Measurements from ENCODE around the gene MYOM3.
"Not testable (repeated sequence)": the region's sequence is repeated elsewhere in the genome, so short reads cannot be mapped to it uniquely, and the experiment has no call there.

The MYOM3 gene

GRCh38 chr1:24058671-24059455 lies 53.1 kb downstream of the MYOM3 start:
- no peak for TF ChIP-seq CTCF (IDR thresholded peaks at IDR 0.05; ENCODE audit: control insufficient read depth, insufficient read depth, low read depth, low read length, missing control alignments)

DNA sequence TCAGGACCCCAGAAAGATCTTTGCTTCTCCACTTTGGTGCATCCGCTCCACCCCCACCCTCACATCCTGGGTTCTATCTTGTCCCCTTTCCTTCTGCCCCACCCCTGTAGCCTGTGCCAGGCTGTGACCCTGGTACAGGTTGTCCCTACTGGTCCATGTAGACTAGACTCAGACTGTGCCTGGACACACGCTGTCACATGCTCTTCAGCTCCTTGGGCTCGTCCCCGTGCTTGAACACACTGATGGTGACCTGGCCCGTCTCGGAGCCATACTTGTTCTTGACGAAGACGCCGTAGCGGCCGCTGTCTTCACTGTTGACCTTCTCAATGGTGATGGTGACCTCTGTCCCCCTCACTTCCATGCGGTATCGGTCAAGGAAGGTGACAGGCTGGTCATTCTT lies 54.8 kb downstream of the MYOM3 start:
- DNase-seq (ENCODE audit: low read depth): no peak
- H3K4me3 ChIP-seq (ENCODE audit: control insufficient read depth, low read depth, low read length): no peak overlapping the region
- no peak for TF ChIP-seq CTCF (IDR thresholded peaks at IDR 0.05; ENCODE audit: control insufficient read depth, insufficient read depth, low read depth, low read length, missing control alignments)

More at GRCh38 chr1:24058671-24059455, 53.1 kb downstream of the MYOM3 start:
- DNase-seq (ENCODE audit: low read depth): no peak
- no peak overlapping the region for H3K4me3 ChIP-seq (ENCODE audit: control insufficient read depth, low read depth, low read length)

DNA sequence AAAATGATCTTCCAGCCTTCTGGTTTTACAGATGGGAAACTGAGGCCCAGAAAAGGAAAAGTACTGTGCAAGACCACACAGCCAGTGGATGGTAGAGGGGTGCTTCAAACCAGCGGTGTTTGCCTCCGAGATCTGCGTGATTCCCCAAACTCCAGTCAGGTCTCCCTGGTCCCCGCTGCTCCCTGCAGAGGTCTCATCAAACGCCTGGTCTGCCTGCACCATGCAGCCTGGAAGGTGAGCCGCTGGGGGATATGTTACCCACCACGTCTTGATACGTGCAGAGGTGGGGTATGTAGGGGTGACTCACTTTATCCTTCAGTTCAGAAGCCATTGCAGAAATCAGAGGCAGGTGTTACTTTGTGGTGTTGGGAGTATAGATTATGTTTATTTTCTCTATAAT lies 56.3 kb downstream of the MYOM3 start:
- no peak for DNase-seq (ENCODE audit: low read depth)
- no peak for TF ChIP-seq CTCF (IDR thresholded peaks at IDR 0.05; ENCODE audit: control insufficient read depth, insufficient read depth, low read depth, low read length, missing control alignments)

GRCh38 chr1:24052220-24052619 lies 59.7 kb downstream of the MYOM3 start:
- H3K4me3 ChIP-seq (ENCODE audit: control insufficient read depth, low read depth, low read length): no peak overlapping the region
- DNase-seq (ENCODE audit: low read depth): no peak
- TF ChIP-seq CTCF (IDR thresholded peaks at IDR 0.05; ENCODE audit: control insufficient read depth, insufficient read depth, low read depth, low read length, missing control alignments): no peak

More for the DNA sequence above, 56.3 kb downstream of the MYOM3 start:
- no peak overlapping the region for H3K4me3 ChIP-seq (ENCODE audit: control insufficient read depth, low read depth, low read length)

DNA sequence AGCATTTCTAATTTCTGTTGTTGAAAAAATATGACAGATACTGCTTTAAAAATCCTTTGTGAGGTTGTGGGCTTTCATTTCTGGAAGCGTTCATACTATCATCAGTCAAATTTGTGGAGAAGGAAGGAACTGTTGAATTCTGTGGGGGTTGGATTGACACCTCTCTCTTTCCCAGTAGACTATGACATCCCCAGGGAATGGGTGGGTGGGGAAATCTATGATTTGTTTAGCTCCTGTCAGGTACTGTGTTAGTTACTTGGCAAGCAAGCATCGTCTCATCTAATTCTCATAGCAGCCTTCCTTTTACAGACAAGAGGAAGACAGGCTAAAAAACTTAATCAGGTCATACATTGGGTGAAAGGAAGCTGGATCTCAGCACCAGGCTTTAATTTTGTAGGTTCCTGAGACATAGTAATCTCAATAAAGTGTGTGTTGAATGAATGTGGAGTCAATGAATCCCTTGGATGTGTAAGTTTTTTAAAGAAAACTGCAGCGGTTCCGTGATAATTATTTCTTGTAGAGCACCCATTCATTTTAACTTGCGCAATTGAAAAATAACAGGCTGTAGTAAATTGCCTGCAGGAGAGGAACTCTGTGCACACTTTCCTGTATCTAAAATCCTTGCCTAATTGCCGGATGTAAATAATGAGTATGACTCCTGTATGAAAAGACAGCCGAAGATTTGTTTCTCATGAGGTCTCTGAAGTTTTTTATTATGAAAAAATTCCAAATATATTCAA lies 60.6 kb downstream of the MYOM3 start:
- no peak overlapping the region for H3K4me3 ChIP-seq (ENCODE audit: control insufficient read depth, low read depth, low read length)
- no peak for DNase-seq (ENCODE audit: low read depth)
- no peak for TF ChIP-seq CTCF (IDR thresholded peaks at IDR 0.05; ENCODE audit: control insufficient read depth, insufficient read depth, low read depth, low read length, missing control alignments)

GRCh38 chr1:24049733-24050132 lies 62.2 kb downstream of the MYOM3 start:
- TF ChIP-seq CTCF (IDR thresholded peaks at IDR 0.05; ENCODE audit: control insufficient read depth, insufficient read depth, low read depth, low read length, missing control alignments): no peak
- H3K4me3 ChIP-seq (ENCODE audit: control insufficient read depth, low read depth, low read length): no peak overlapping the region
- DNase-seq (ENCODE audit: low read depth): no peak

GRCh38 chr1:24048894-24049293 lies 63.0 kb downstream of the MYOM3 start:
- H3K4me3 ChIP-seq (ENCODE audit: control insufficient read depth, low read depth, low read length); DNase-seq (ENCODE audit: low read depth): not testable (repeated sequence)

Measured in AG09309 (cell line).